Fibroblast of lung (primary cell): ENCODE data around the gene TMEM178B. TPM values are rescaled to one million over a fixed set of nuclear protein-coding genes. Genes with fewer than 3 reads are reported as not detected.
A peak's percentile ranks its signal among the peaks of the same experiment; 100 is the strongest.

Source experiments
- DNase-seq, 2 donors: peaks; one replicate each; pipeline versions ENCODE4 v3.0.0 to v3.0.0-alpha.2; 2010; ENCODE audit warnings: low read depth in 2 of 2
- H2AFZ ChIP-seq: 2 replicates; pipeline ENCODE4 v1.5.1; 2012; ENCODE audit warnings: low read length, control low read depth, inconsistent platforms
- H3K27ac ChIP-seq: 2 replicates; pipeline ENCODE4 v1.5.1; 2011; ENCODE audit warnings: low read length, control low read depth; ENCODE audit not compliant: insufficient read depth
- H3K27me3 ChIP-seq: 2 replicates; pipeline ENCODE4 v1.5.1; 2011; ENCODE audit warnings: mild to moderate bottlenecking, low read length; ENCODE audit not compliant: control insufficient read depth, insufficient read depth
- H3K36me3 ChIP-seq: 2 replicates; pipeline ENCODE4 v1.5.1; 2011; ENCODE audit warnings: low read length; ENCODE audit not compliant: control insufficient read depth, insufficient read depth
- H3K4me1 ChIP-seq: 2 replicates; pipeline ENCODE4 v1.5.1; 2011; ENCODE audit warnings: low read length; ENCODE audit not compliant: control insufficient read depth, insufficient read depth; ENCODE audit errors: extremely low read depth
- H3K4me2 ChIP-seq: 2 replicates; pipeline ENCODE4 v1.5.1; 2011; ENCODE audit warnings: low read length, control low read depth; ENCODE audit not compliant: insufficient read depth; ENCODE audit errors: extremely low read depth
- H3K4me3 ChIP-seq, 4 experiments: fragments of 200-600 bp in 1 of 4; sonication (generic) in 1 of 4; replicated peaks in 1 of 4; 2 replicates each; pipeline ENCODE4 v1.5.1; 2011 to 2016; ENCODE audit warnings: low read length in 4 of 4, low read depth in 3 of 4, mild to moderate bottlenecking in 3 of 4, control low read depth in 2 of 4, inconsistent platforms in 1 of 4, mixed read lengths in 1 of 4; ENCODE audit not compliant: insufficient read depth in 1 of 4; ENCODE audit errors: control extremely low read depth in 1 of 4
- H3K79me2 ChIP-seq: 2 replicates; pipeline ENCODE4 v1.5.1; 2012; ENCODE audit warnings: mild to moderate bottlenecking, low read length, inconsistent platforms; ENCODE audit not compliant: control insufficient read depth, insufficient read depth
- H3K9ac ChIP-seq: 2 replicates; pipeline ENCODE4 v1.5.1; 2011; ENCODE audit warnings: mild to moderate bottlenecking, low read length, control low read depth; ENCODE audit not compliant: insufficient read depth
- H3K9me3 ChIP-seq: 2 replicates; pipeline ENCODE4 v1.5.1; 2012; ENCODE audit warnings: low read depth, low read length; ENCODE audit not compliant: control insufficient read depth, insufficient read depth
- H4K20me1 ChIP-seq: 2 replicates; pipeline ENCODE4 v1.5.1; 2011; ENCODE audit warnings: low read length; ENCODE audit not compliant: control insufficient read depth, insufficient read depth; ENCODE audit errors: extremely low read depth
- EZH2 ChIP-seq: IDR thresholded peaks from 2 replicates; pipeline ENCODE4 v1.5.1; 2012; ENCODE audit warnings: low read length, control low read depth, mild to moderate bottlenecking; ENCODE audit errors: missing control alignments
- polyA plus RNA-seq, 2 donors: library from polyadenylated mRNA; depleted of rRNA in 1 of 2; stranded (reverse) in 1 of 2; unstranded in 1 of 2; fragments of >200 nt; gene quantifications; 2 replicates each; pipeline ENCODE4 v1.2.1, GENCODE V29; 2011 to 2012; ENCODE audit warnings: missing spikeins in 1 of 2
- total RNA-seq: library from RNA; depleted of rRNA; stranded (reverse); fragments of >200 nt; gene quantifications from 2 replicates; pipeline ENCODE4 v1.2.1, GENCODE V29; 2014
- TF ChIP-seq, protein P1 (sequence below), 2 donors: IDR thresholded peaks in 1 of 2; conservative IDR thresholded peaks in 1 of 2; 1 replicate in 1 of 2; 2 replicates in 1 of 2; pipeline ENCODE4 v1.5.1; 2011 to 2012; ENCODE audit warnings: low read length in 2 of 2, control low read depth in 1 of 2, inconsistent platforms in 1 of 2, low read depth in 1 of 2, mild to moderate bottlenecking in 1 of 2

The TMEM178B gene
- total and polyA plus RNA-seq, 2 donors (not counting 1 experiment from before 2014, with no cell fraction given) = under 0.01 to 0.14 TPM

- no peaks in the 10 kb centered on the region for H3K9me3 ChIP-seq
- H3K79me2 ChIP-seq = no peaks in the 10 kb centered on the region
- H3K27ac ChIP-seq = no peak overlapping the region
- no peak for TF ChIP-seq EZH2
- TF ChIP-seq, protein P1, sequence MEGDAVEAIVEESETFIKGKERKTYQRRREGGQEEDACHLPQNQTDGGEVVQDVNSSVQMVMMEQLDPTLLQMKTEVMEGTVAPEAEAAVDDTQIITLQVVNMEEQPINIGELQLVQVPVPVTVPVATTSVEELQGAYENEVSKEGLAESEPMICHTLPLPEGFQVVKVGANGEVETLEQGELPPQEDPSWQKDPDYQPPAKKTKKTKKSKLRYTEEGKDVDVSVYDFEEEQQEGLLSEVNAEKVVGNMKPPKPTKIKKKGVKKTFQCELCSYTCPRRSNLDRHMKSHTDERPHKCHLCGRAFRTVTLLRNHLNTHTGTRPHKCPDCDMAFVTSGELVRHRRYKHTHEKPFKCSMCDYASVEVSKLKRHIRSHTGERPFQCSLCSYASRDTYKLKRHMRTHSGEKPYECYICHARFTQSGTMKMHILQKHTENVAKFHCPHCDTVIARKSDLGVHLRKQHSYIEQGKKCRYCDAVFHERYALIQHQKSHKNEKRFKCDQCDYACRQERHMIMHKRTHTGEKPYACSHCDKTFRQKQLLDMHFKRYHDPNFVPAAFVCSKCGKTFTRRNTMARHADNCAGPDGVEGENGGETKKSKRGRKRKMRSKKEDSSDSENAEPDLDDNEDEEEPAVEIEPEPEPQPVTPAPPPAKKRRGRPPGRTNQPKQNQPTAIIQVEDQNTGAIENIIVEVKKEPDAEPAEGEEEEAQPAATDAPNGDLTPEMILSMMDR (conservative IDR thresholded peaks at IDR 0.05 in 1 of 2, IDR thresholded peaks at IDR 0.05 in 1 of 2; ENCODE audit: low read depth in 1 of 2, low read length in 2 of 2) = no peak
- no peaks in the 10 kb centered on the region for H3K4me1 ChIP-seq
- no peaks in the 10 kb centered on the region for H3K36me3 ChIP-seq
- no peak overlapping the region for H3K4me2 ChIP-seq
- no peak overlapping the region for H3K4me3 ChIP-seq
- H2AFZ ChIP-seq = no peak overlapping the region
- no peak for DNase-seq
- no peak overlapping the region for H3K9ac ChIP-seq
- H4K20me1 ChIP-seq = no peaks in the 10 kb centered on the region
- no peaks in the 10 kb centered on the region for H3K27me3 ChIP-seq
Observed at GRCh38 chr7:141442781-141443180, 368.9 kb downstream of the TMEM178B start.

GRCh38 chr7:141444961-141445360, 371.1 kb downstream of the TMEM178B start:
- Histone ChIP-seq H3K4me1 (no peaks in the 10 kb centered on the region), H3K4me2 (no peak overlapping the region), H3K36me3 (no peaks in the 10 kb centered on the region), H3K9me3 (no peaks in the 10 kb centered on the region), H2AFZ (no peak overlapping the region), H3K27me3 (no peaks in the 10 kb centered on the region), H4K20me1 (no peaks in the 10 kb centered on the region), H3K27ac (no peak overlapping the region), H3K9ac (no peak overlapping the region), H3K79me2 (no peaks in the 10 kb centered on the region), H3K4me3 (no peak overlapping the region)
- TF ChIP-seq, protein P1 (conservative IDR thresholded peaks at IDR 0.05 in 1 of 2, IDR thresholded peaks at IDR 0.05 in 1 of 2; ENCODE audit: low read depth in 1 of 2, low read length in 2 of 2) = no peak
- no peak for TF ChIP-seq EZH2
- peak in 1 of 2 donors; percentile 1 for DNase-seq

DNA sequence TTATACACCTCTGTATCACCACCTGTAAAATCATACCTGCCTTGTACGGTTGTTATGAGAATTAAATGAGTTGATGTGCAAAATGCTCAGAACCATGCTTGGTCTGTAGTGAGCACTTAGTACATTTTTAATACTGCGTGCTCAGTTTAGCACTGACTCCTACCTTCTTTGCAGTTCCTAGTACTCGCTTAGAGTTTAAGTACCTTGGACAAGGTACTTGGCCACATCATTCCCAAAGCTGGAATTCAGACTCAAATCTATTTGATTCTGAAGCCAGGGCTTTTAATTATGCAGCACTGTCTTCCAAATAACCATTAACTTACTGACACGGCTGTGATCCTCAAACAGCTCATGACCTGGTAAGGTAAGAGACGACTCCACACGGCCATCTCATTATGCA, 377.4 kb downstream of the TMEM178B start:
- Histone ChIP-seq H3K79me2 (no peaks in the 10 kb centered on the region), H3K4me3 (no peak overlapping the region), H3K4me2 (no peak overlapping the region), H3K9ac (no peak overlapping the region), H4K20me1 (no peaks in the 10 kb centered on the region), H3K27me3 (no peaks in the 10 kb centered on the region), H3K9me3 (no peaks in the 10 kb centered on the region), H2AFZ (no peak overlapping the region), H3K36me3 (no peaks in the 10 kb centered on the region), H3K4me1 (no peaks in the 10 kb centered on the region), H3K27ac (no peak overlapping the region)
- DNase-seq = no peak
- TF ChIP-seq EZH2 = no peak
- TF ChIP-seq, protein P1 (conservative IDR thresholded peaks at IDR 0.05 in 1 of 2, IDR thresholded peaks at IDR 0.05 in 1 of 2; ENCODE audit: low read depth in 1 of 2, low read length in 2 of 2) = no peak
